H9 (cell line): ENCODE data around the gene STK32B. TPM values are rescaled to one million over a fixed set of nuclear protein-coding genes. Genes with fewer than 3 reads are reported as not detected.

ENCODE experiments used
- DNase-seq: peaks from one replicate; pipeline ENCODE4 v3.0.0-alpha.2; 2017
- H2AFZ ChIP-seq: one replicate; pipeline ENCODE4 v1.6.1; 2013; ENCODE audit warnings: mild to moderate bottlenecking, low read length, control low read depth, moderate library complexity
- H2AK5ac ChIP-seq: 2 replicates; pipeline ENCODE4 v1.6.1; 2013; ENCODE audit warnings: low read length, control low read depth, mixed read lengths; ENCODE audit not compliant: insufficient read length
- H2BK120ac ChIP-seq: one replicate; pipeline ENCODE4 v1.6.1; 2013; ENCODE audit warnings: low read depth, mild to moderate bottlenecking, low read length, control low read depth, inconsistent platforms; ENCODE audit not compliant: poor library complexity, severe bottlenecking
- H2BK12ac ChIP-seq: 2 replicates; pipeline ENCODE4 v1.6.1; 2013; ENCODE audit warnings: low read length, control low read depth, mixed read lengths, low read depth; ENCODE audit not compliant: insufficient read length
- H2BK15ac ChIP-seq: 2 replicates; pipeline ENCODE4 v1.6.1; 2013; ENCODE audit warnings: low read depth, low read length, control low read depth
- H2BK20ac ChIP-seq: one replicate; pipeline ENCODE4 v1.6.1; 2013; ENCODE audit warnings: low read depth, mild to moderate bottlenecking, low read length, control low read depth, inconsistent platforms; ENCODE audit not compliant: poor library complexity, severe bottlenecking
- H2BK5ac ChIP-seq: 2 replicates; pipeline ENCODE4 v1.6.1; 2013; ENCODE audit warnings: low read length, control low read depth, mixed read lengths; ENCODE audit not compliant: insufficient read length
- H3K14ac ChIP-seq: 2 replicates; pipeline ENCODE4 v1.6.1; 2013; ENCODE audit warnings: low read length, control low read depth; ENCODE audit not compliant: insufficient read depth
- H3K18ac ChIP-seq: 2 replicates; pipeline ENCODE4 v1.6.1; 2013; ENCODE audit warnings: low read depth, mild to moderate bottlenecking, mixed read lengths, low read length, control low read depth; ENCODE audit not compliant: insufficient read length
- H3K23ac ChIP-seq: 2 replicates; pipeline ENCODE4 v1.6.1; 2013; ENCODE audit warnings: low read length, control low read depth, mixed read lengths, low read depth; ENCODE audit not compliant: insufficient read length
- H3K23me2 ChIP-seq: 2 replicates; pipeline ENCODE4 v1.6.1; 2013; ENCODE audit warnings: low read depth, mild to moderate bottlenecking, mixed read lengths, low read length, control low read depth; ENCODE audit not compliant: insufficient read length, poor library complexity, severe bottlenecking
- H3K27ac ChIP-seq: 2 replicates; pipeline ENCODE4 v1.5.1; 2013; ENCODE audit warnings: low read length, control low read depth, mixed read lengths, low read depth; ENCODE audit not compliant: insufficient read length
- H3K27me3 ChIP-seq: 2 replicates; pipeline ENCODE4 v1.6.1; 2013; ENCODE audit warnings: low read length, control low read depth, inconsistent platforms; ENCODE audit not compliant: insufficient read depth
- H3K4ac ChIP-seq: 2 replicates; pipeline ENCODE4 v1.6.1; 2013; ENCODE audit warnings: low read depth, mild to moderate bottlenecking, control low read depth, inconsistent platforms, low read length, moderate library complexity
- H3K4me1 ChIP-seq: 2 replicates; pipeline ENCODE4 v1.6.1; 2013; ENCODE audit warnings: low read length, control low read depth, inconsistent platforms; ENCODE audit not compliant: insufficient read depth
- H3K4me2 ChIP-seq: 2 replicates; pipeline ENCODE4 v1.6.1; 2013; ENCODE audit warnings: low read length, control low read depth, mixed read lengths; ENCODE audit not compliant: insufficient read length, insufficient read depth
- H3K56ac ChIP-seq: 2 replicates; pipeline ENCODE4 v1.6.1; 2013; ENCODE audit warnings: low read depth, mild to moderate bottlenecking, mixed read lengths, low read length, control low read depth; ENCODE audit not compliant: insufficient read length
- H3K79me1 ChIP-seq: 2 replicates; pipeline ENCODE4 v1.6.1; 2013; ENCODE audit warnings: low read depth, mild to moderate bottlenecking, moderate library complexity, low read length, control low read depth, inconsistent platforms; ENCODE audit not compliant: insufficient read depth, poor library complexity, severe bottlenecking
- H3K79me2 ChIP-seq: 2 replicates; pipeline ENCODE4 v1.6.1; 2013; ENCODE audit warnings: low read length, control low read depth, inconsistent platforms; ENCODE audit not compliant: insufficient read depth
- H3K9ac ChIP-seq: 2 replicates; pipeline ENCODE4 v1.6.1; 2013; ENCODE audit warnings: low read length, control low read depth, mixed read lengths; ENCODE audit not compliant: insufficient read length; ENCODE audit errors: extremely low read depth
- H3K9me3 ChIP-seq: one replicate; pipeline ENCODE4 v1.6.1; 2013; ENCODE audit warnings: low read depth, low read length, inconsistent platforms; ENCODE audit not compliant: control insufficient read depth
- H3T11ph ChIP-seq: one replicate; pipeline ENCODE4 v1.6.1; 2013; ENCODE audit warnings: mild to moderate bottlenecking, low read length, control low read depth, inconsistent platforms
- H4K20me1 ChIP-seq: one replicate; pipeline ENCODE4 v1.6.1; 2013; ENCODE audit not compliant: control insufficient read depth, insufficient read length, insufficient read depth
- H4K5ac ChIP-seq: 2 replicates; pipeline ENCODE4 v1.6.1; 2013; ENCODE audit warnings: low read depth, mild to moderate bottlenecking, mixed read lengths, low read length, control low read depth; ENCODE audit not compliant: insufficient read length
- H4K8ac ChIP-seq: replicated peaks from 2 replicates; pipeline ENCODE4 v1.6.1; 2013; ENCODE audit warnings: low read length, control low read depth, mixed read lengths, low read depth; ENCODE audit not compliant: insufficient read length
- H4K91ac ChIP-seq: 2 replicates; pipeline ENCODE4 v1.6.1; 2013; ENCODE audit warnings: low read depth, mild to moderate bottlenecking, moderate library complexity, mixed read lengths, low read length, control low read depth; ENCODE audit not compliant: insufficient read length
- H3K27ac Mint-ChIP-seq, 3 experiments: 2 replicates in 2 of 3; 3 replicates in 1 of 3; pipeline ENCODE4 v1.8.0; 2020 to 2021; ENCODE audit warnings: mixed read lengths in 3 of 3, mild to moderate bottlenecking in 1 of 3, moderate library complexity in 1 of 3
- H3K27me3 Mint-ChIP-seq: 2 replicates; pipeline ENCODE4 v1.8.0; 2021; ENCODE audit warnings: low read depth, mild to moderate bottlenecking, moderate library complexity, mixed read lengths
- H3K36me3 Mint-ChIP-seq, 3 experiments: 2 replicates in 2 of 3; 3 replicates in 1 of 3; pipeline ENCODE4 v1.8.0; 2020 to 2021; ENCODE audit warnings: low read depth in 3 of 3, mixed read lengths in 3 of 3; ENCODE audit not compliant: insufficient read depth in 1 of 3
- H3K4me1 Mint-ChIP-seq, 2 experiments: 2 replicates each; pipeline ENCODE4 v1.8.0; 2020; ENCODE audit warnings: mixed read lengths in 2 of 2
- H3K4me3 Mint-ChIP-seq, 2 experiments: 2 replicates in 1 of 2; 3 replicates in 1 of 2; pipeline ENCODE4 v1.8.0; 2020 to 2021; ENCODE audit warnings: mild to moderate bottlenecking in 2 of 2, mixed read lengths in 2 of 2, moderate library complexity in 1 of 2
- H3K9me3 Mint-ChIP-seq, 2 experiments: 2 replicates in 1 of 2; 3 replicates in 1 of 2; pipeline ENCODE4 v1.8.0; 2020; ENCODE audit warnings: mild to moderate bottlenecking in 2 of 2, mixed read lengths in 2 of 2, moderate library complexity in 1 of 2
- WGBS: extraction: QIAGEN DNeasy Blood & Tissue Kit; methylation state at CpG from one replicate; pipeline ENCODE4 v1.1.7; 2013; ENCODE audit warnings: missing lambda C conversion rate, low lambda C conversion rate, mixed read lengths; ENCODE audit not compliant: insufficient read length; ENCODE audit errors: extremely low coverage; 5-methylcytosine and 5-hydroxymethylcytosine counted together
- total RNA-seq: library from RNA; stranded (reverse); gene quantifications from 2 replicates; pipeline ENCODE4 v1.2.1, GENCODE V29; 2021
- TF ChIP-seq, protein P1 (sequence below): fragments of 200-600 bp; sonication (generic); conservative IDR thresholded peaks from 3 replicates; pipeline ENCODE4 v1.8.0; 2021; ENCODE audit warnings: antibody characterized with exemption, mild to moderate bottlenecking

The STK32B gene
- total RNA-seq, 1 experiment from 2014 or later: 1.0 TPM

DNA sequence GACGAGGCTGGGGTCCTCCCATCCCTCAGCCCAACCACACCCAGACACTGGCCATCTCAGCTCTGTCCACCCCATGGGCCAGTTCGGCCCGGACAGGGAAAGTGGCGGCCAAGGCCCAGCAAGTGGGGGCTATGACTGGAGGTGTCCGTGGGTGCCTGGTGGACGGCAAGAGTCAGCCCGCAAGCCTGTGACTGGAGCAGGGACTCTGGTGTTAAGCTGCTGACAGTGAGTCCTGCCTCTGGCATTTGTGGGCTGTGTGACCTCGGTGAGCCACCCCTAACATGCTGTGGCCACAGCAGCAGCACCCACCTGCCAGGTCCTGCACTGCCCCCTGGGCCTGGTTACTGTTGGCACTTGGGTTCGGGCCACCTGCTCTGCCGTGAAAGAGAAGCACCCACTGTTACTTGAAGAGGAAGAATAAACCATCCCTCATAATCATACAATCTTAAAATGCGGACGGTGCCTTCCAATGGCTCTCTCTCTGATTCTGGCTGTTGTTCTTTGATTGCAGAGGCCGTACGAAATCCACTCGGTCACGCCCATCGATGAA lies 405.1 kb downstream of the STK32B start:
- Histone ChIP-seq H3K79me2 (no peaks in the 10 kb centered on the region), H2BK15ac (no peak overlapping the region), H2BK120ac (no peak overlapping the region), H4K5ac (no peak overlapping the region), H2BK5ac (no peak overlapping the region), H4K8ac (no peak overlapping the region), H3K27me3 (no peaks in the 10 kb centered on the region), H3K9ac (no peak overlapping the region), H3K4me2 (no peak overlapping the region), H3K23me2 (no peaks in the 10 kb centered on the region), H3K79me1 (no peaks in the 10 kb centered on the region), H2AK5ac (no peak overlapping the region), H3K27ac (no peak overlapping the region), H4K91ac (no peak overlapping the region), H3K14ac (no peak overlapping the region), H4K20me1 (no peaks in the 10 kb centered on the region), H3K4ac (no peak overlapping the region), H3T11ph (no peak overlapping the region), H3K4me1 (no peaks in the 10 kb centered on the region), H3K56ac (no peak overlapping the region), H3K18ac (no peak overlapping the region), H2BK12ac (no peak overlapping the region), H3K23ac (no peak overlapping the region), H3K9me3 (no peaks in the 10 kb centered on the region), H2AFZ (no peak overlapping the region), H2BK20ac (no peak overlapping the region)
- no CpG with 5 or more reads among the region's 17 CpGs for WGBS
- Mint-ChIP-seq H3K27me3 (peaks cover 6% of the 10 kb centered on the region), H3K4me3 (no peak overlapping the region), H3K36me3 (no peaks in the 10 kb centered on the region; a peak in 1 of 7 replicates), H3K9me3 (no peaks in the 10 kb centered on the region), H3K27ac (no peak overlapping the region), H3K4me1 (peaks cover 5 to 10% of the 10 kb centered on the region in 2 experiments)
- TF ChIP-seq, protein P1, sequence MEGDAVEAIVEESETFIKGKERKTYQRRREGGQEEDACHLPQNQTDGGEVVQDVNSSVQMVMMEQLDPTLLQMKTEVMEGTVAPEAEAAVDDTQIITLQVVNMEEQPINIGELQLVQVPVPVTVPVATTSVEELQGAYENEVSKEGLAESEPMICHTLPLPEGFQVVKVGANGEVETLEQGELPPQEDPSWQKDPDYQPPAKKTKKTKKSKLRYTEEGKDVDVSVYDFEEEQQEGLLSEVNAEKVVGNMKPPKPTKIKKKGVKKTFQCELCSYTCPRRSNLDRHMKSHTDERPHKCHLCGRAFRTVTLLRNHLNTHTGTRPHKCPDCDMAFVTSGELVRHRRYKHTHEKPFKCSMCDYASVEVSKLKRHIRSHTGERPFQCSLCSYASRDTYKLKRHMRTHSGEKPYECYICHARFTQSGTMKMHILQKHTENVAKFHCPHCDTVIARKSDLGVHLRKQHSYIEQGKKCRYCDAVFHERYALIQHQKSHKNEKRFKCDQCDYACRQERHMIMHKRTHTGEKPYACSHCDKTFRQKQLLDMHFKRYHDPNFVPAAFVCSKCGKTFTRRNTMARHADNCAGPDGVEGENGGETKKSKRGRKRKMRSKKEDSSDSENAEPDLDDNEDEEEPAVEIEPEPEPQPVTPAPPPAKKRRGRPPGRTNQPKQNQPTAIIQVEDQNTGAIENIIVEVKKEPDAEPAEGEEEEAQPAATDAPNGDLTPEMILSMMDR: no peak
- DNase-seq: no peak
